Transverse colon (tissue), 4 donors: ENCODE data around the gene RERE.

Experiments
- CTCF ChIP-seq, 5 experiments: fragments of 200-600 bp in 3 of 5; fragments of 450-650 bp in 2 of 5; sonication (generic) in 3 of 5; IDR thresholded peaks; 1 replicate in 2 of 5; 2 replicates in 3 of 5; pipeline ENCODE4 v1.5.1; 2016 to 2017; ENCODE audit warnings: antibody characterized with exemption in 5 of 5, inconsistent platforms in 3 of 5, mild to moderate bottlenecking in 2 of 5, moderate library complexity in 1 of 5
- EP300 ChIP-seq: sonication (generic); formaldehyde crosslinking; IDR thresholded peaks from one replicate; pipeline ENCODE4 v1.6.1; 2017; ENCODE audit warnings: antibody characterized with exemption, low read depth
- POLR2AphosphoS5 ChIP-seq, 3 donors: sonication (generic); formaldehyde crosslinking; IDR thresholded peaks; one replicate each; pipeline ENCODE4 v1.6.1; 2016; ENCODE audit warnings: antibody characterized with exemption in 3 of 3

- no peak for TF ChIP-seq POLR2AphosphoS5 (IDR thresholded peaks at IDR 0.05)
- TF ChIP-seq CTCF (IDR thresholded peaks at IDR 0.05) = no peak
- TF ChIP-seq EP300 = no peak
Observed at GRCh38 chr1:8569242-8569641, 248.2 kb downstream of the RERE start.
